GM23338 (cell line): ENCODE measurements around the gene OR10H1.

ENCODE experiments used
- EZH2 ChIP-seq: fragments of 200-600 bp; sonication (generic); IDR thresholded peaks from one replicate; pipeline ENCODE4 v1.8.0; 2017; ENCODE audit warnings: antibody characterized with exemption, mild to moderate bottlenecking, low read depth; ENCODE audit not compliant: unreplicated experiment
- EZH2phosphoT487 ChIP-seq: fragments of 200-600 bp; sonication (generic); IDR thresholded peaks from one replicate; pipeline ENCODE4 v1.8.1; 2018; ENCODE audit warnings: antibody characterized with exemption; ENCODE audit not compliant: unreplicated experiment
- JUNB ChIP-seq: IDR thresholded peaks from one replicate; pipeline ENCODE4 v1.6.1; 2016; ENCODE audit warnings: antibody characterized with exemption; ENCODE audit not compliant: unreplicated experiment
- NANOG ChIP-seq: IDR thresholded peaks from 2 replicates; pipeline ENCODE4 v1.6.1; 2016; ENCODE audit warnings: antibody characterized with exemption, borderline replicate concordance
- POLR2AphosphoS5 ChIP-seq: IDR thresholded peaks from 2 replicates; pipeline ENCODE4 v1.6.1; 2016; ENCODE audit warnings: antibody characterized with exemption, low read depth
- REST ChIP-seq: IDR thresholded peaks from one replicate; pipeline ENCODE4 v1.6.1; 2018; ENCODE audit warnings: antibody characterized with exemption; ENCODE audit not compliant: unreplicated experiment
- ZNF331 ChIP-seq: fragments of 250-450 bp; sonication (Bioruptor Pico); IDR thresholded peaks from 2 replicates; pipeline ENCODE4 v1.5.0; 2020; ENCODE audit warnings: low read depth, mild to moderate bottlenecking, moderate library complexity
- ZNF462 ChIP-seq: fragments of 250-450 bp; sonication (Bioruptor Pico); IDR thresholded peaks from 2 replicates; pipeline ENCODE4 v1.5.0; 2020; ENCODE audit warnings: mild to moderate bottlenecking, moderate library complexity
- TF ChIP-seq, protein P1 (sequence below), 2 experiments: fragments of 200-600 bp in 1 of 2; sonication (generic) in 1 of 2; conservative IDR thresholded peaks; 2 replicates each; pipeline versions ENCODE4 v1.5.1 to v1.6.1; 2016 to 2017; ENCODE audit warnings: antibody characterized with exemption in 2 of 2, low read depth in 2 of 2, mild to moderate bottlenecking in 2 of 2, moderate library complexity in 1 of 2
- TF ChIP-seq, protein P2 (sequence below): IDR thresholded peaks from 2 replicates; pipeline ENCODE4 v1.6.1; 2016; ENCODE audit warnings: antibody characterized with exemption

DNA sequence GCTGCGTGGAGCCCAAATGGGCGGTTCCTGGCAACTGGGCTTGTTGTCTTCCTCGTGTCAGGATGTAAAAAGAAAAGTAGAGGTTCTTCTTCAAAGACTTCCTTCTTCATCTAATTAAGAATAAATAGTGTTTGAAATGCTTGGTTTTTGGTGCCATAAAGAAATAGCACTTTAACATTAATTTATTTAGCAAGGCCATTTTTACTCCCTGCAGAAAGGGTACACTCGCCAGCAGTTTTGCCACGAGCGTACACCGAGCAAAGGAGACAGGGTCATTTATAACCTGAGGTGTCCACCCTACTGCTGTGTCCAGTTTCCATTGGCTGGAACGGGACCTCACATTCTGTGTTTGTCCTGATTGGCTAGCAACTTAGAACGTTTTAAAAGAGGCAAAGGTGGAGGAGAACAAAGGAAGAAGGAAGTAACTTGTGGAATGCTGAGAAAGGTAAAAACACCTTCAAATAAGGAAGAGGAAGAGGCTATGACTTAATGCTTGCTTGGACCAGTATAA lies 21.8 kb upstream of the OR10H1 start:
- TF ChIP-seq, protein P1, sequence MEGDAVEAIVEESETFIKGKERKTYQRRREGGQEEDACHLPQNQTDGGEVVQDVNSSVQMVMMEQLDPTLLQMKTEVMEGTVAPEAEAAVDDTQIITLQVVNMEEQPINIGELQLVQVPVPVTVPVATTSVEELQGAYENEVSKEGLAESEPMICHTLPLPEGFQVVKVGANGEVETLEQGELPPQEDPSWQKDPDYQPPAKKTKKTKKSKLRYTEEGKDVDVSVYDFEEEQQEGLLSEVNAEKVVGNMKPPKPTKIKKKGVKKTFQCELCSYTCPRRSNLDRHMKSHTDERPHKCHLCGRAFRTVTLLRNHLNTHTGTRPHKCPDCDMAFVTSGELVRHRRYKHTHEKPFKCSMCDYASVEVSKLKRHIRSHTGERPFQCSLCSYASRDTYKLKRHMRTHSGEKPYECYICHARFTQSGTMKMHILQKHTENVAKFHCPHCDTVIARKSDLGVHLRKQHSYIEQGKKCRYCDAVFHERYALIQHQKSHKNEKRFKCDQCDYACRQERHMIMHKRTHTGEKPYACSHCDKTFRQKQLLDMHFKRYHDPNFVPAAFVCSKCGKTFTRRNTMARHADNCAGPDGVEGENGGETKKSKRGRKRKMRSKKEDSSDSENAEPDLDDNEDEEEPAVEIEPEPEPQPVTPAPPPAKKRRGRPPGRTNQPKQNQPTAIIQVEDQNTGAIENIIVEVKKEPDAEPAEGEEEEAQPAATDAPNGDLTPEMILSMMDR (conservative IDR thresholded peaks at IDR 0.05; ENCODE audit: low read depth in 2 of 2): no peak
- TF ChIP-seq POLR2AphosphoS5: no peak
- no peak for TF ChIP-seq EZH2
- TF ChIP-seq EZH2phosphoT487: no peak
- TF ChIP-seq JUNB: no peak
- TF ChIP-seq REST: no peak
- TF ChIP-seq NANOG: no peak
- TF ChIP-seq, protein P2, sequence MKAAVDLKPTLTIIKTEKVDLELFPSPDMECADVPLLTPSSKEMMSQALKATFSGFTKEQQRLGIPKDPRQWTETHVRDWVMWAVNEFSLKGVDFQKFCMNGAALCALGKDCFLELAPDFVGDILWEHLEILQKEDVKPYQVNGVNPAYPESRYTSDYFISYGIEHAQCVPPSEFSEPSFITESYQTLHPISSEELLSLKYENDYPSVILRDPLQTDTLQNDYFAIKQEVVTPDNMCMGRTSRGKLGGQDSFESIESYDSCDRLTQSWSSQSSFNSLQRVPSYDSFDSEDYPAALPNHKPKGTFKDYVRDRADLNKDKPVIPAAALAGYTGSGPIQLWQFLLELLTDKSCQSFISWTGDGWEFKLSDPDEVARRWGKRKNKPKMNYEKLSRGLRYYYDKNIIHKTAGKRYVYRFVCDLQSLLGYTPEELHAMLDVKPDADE: no peak
- no peak for TF ChIP-seq ZNF462 (CRISPR knock-in tag)
- TF ChIP-seq ZNF331: no peak
